H1 (cell line): ENCODE results near the gene ATPAF1.

ENCODE experiments used
- POLR2AphosphoS5 ChIP-seq: IDR thresholded peaks from 2 replicates; pipeline ENCODE4 v1.6.1; 2011; ENCODE audit warnings: low read depth, low read length
- POU5F1 ChIP-seq: IDR thresholded peaks from 2 replicates; pipeline ENCODE4 v1.6.1; 2011; ENCODE audit warnings: low read depth, mild to moderate bottlenecking, low read length, moderate library complexity

DNA sequence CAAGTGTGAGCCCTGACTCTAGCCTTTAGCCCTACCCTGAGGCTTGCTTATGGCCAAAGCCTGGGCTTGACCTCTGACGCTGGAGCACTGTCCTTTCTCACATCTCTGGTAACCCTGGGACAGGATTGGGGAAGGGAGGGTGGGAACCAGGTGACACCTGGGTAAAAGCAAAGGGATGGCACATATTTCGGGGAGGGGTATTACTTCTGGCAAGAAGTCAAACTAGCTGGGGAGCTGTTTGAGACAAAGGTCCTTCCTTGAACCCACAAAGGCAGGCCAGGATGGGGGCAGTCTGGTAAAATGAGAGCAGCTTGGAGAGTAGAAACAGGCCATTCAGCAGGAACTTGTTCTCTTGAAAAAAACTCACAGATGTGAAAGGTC lies 53.6 kb downstream of the ATPAF1 start:
- TF ChIP-seq POLR2AphosphoS5 (no peak), POU5F1 (no peak)
